ENCODE results near the gene RGP1.

- TF ChIP-seq MAX (IDR thresholded peaks at IDR 0.05; ENCODE audit: low read depth, low read length) (no peak), CTCF (IDR thresholded peaks at IDR 0.05; ENCODE audit: low read depth, low read length) (no peak)
Observed at GRCh38 chr9:35748242-35748857, 737 bp upstream of the RGP1 start.

All from NB4 (cell line).